ENCODE measurements around the gene PRKCE. TPM values are rescaled to one million over a fixed set of nuclear protein-coding genes. Genes with fewer than 3 reads are reported as not detected.

Gene PRKCE
- total RNA-seq, 2 donors from 2014 or later = 7.3 to 20.8 TPM

DNA sequence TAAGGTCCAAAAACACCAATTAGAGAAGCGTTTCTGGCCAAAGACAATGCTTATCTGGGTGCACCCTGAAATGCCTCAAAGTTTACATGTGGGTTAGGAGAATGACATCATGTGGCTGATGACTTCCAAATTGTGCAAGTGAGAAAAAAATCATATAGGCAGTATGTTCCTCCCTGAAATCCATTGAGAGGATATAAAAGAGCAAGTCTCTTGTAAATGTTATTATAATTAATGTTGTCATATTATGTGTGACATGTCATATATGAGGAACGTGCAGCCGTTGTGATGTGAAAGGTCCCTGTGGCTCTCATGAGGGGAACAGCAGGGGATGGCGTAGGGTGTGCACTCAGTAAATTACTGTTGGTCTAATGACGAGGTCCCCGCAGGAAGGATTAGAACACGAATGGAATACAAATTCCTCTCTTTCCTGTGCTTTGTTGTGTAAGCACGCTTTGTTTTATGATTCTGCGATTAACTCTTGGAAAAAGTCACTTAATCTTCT is 290.8 kb downstream of the PRKCE start:
- peaks cover 20% of the 10 kb centered on the region for H3K4me1 ChIP-seq
- WGBS, 2 donors = 83% methylated on average over 9 of the region's 9 CpGs
- intact Hi-C loops (cut with DNase I) = no loop called here

GRCh38 chr2:45943219-45944044 is 292.0 kb downstream of the PRKCE start:
- ATAC-seq (no peak), DNase-seq (no peak)
- H3K4me3 ChIP-seq = no peak overlapping the region
- peaks cover 12% of the 10 kb centered on the region for H3K4me1 ChIP-seq
- no peak overlapping the region for H3K27ac ChIP-seq
- intact Hi-C loops (cut with DNase I) = no loop called here
- 80 to 81% methylated on average over 14 of the region's 14 CpGs for WGBS, 2 donors
- H3K27me3 ChIP-seq = no peaks in the 10 kb centered on the region
- H3K36me3 ChIP-seq (replicated peaks in 1 of 2; ENCODE audit: insufficient read depth in 1 of 2, low read depth in 2 of 2) = no peaks in the 10 kb centered on the region
- TF ChIP-seq POLR2A (IDR thresholded peaks at IDR 0.05) = no peak
- TF ChIP-seq CTCF (IDR thresholded peaks at IDR 0.05) = no peak
- H3K9me3 ChIP-seq = no peaks in the 10 kb centered on the region

More for the DNA sequence above, 290.8 kb downstream of the PRKCE start:
- no peak for DNase-seq
- Histone ChIP-seq H3K9me3 (no peaks in the 10 kb centered on the region), H3K27ac (no peak overlapping the region), H3K36me3 (replicated peaks in 1 of 2; ENCODE audit: insufficient read depth in 1 of 2, low read depth in 2 of 2) (no peaks in the 10 kb centered on the region), H3K4me3 (no peak overlapping the region), H3K27me3 (no peaks in the 10 kb centered on the region)
- no peak for ATAC-seq
- TF ChIP-seq CTCF (IDR thresholded peaks at IDR 0.05) (no peak), POLR2A (IDR thresholded peaks at IDR 0.05) (no peak)

GRCh38 chr2:45944074-45944473 is 292.6 kb downstream of the PRKCE start:
- H3K9me3 ChIP-seq = no peaks in the 10 kb centered on the region
- TF ChIP-seq POLR2A (IDR thresholded peaks at IDR 0.05) (no peak), CTCF (IDR thresholded peaks at IDR 0.05) (no peak)
- intact Hi-C loops (cut with DNase I) = no loop called here
- no peaks in the 10 kb centered on the region for H3K36me3 ChIP-seq (replicated peaks in 1 of 2; ENCODE audit: insufficient read depth in 1 of 2, low read depth in 2 of 2)
- no peak for DNase-seq
- H3K27ac ChIP-seq = no peak overlapping the region
- ATAC-seq = no peak
- H3K4me1 ChIP-seq = peaks cover 6% of the 10 kb centered on the region
- WGBS, 2 donors = 79 to 86% methylated on average over 6 of the region's 6 CpGs
- H3K4me3 ChIP-seq = no peak overlapping the region
- no peaks in the 10 kb centered on the region for H3K27me3 ChIP-seq

DNA sequence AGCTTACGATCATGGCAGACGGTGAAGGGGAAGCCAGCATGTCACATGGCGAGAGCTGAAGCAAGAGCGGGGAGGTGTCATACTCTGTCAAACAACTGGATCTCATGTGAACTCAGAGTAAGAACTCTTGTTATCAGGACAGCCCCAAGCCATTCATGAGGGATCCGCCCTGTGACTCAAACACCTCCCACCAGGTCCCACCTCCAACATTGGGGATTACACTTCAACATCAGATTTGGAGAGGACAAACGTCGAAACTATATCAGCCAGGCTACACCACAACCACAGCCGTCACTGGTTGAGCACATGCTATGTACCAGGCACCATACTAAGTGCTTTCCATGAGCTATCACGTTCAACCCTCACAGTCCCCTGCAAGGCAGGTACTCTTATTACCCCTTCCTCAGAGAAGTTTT is 293.8 kb downstream of the PRKCE start:
- TF ChIP-seq POLR2A (IDR thresholded peaks at IDR 0.05) = no peak
- no peak for TF ChIP-seq CTCF (IDR thresholded peaks at IDR 0.05)
- WGBS, 2 donors = 89 to 96% methylated on average over 9 of the region's 9 CpGs
- Histone ChIP-seq H3K27me3 (no peaks in the 10 kb centered on the region), H3K4me1 (no peaks in the 10 kb centered on the region), H3K27ac (no peak overlapping the region), H3K4me3 (no peak overlapping the region), H3K9me3 (no peaks in the 10 kb centered on the region), H3K36me3 (replicated peaks in 1 of 2; ENCODE audit: insufficient read depth in 1 of 2, low read depth in 2 of 2) (no peaks in the 10 kb centered on the region)
- ATAC-seq = no peak
- intact Hi-C loops (cut with DNase I) = no loop called here
- DNase-seq = no peak

GRCh38 chr2:45946023-45946422 is 294.5 kb downstream of the PRKCE start:
- TF ChIP-seq POLR2A (IDR thresholded peaks at IDR 0.05) (no peak), CTCF (IDR thresholded peaks at IDR 0.05) (no peak)
- intact Hi-C loops (cut with DNase I) = no loop called here
- Histone ChIP-seq H3K36me3 (replicated peaks in 1 of 2; ENCODE audit: insufficient read depth in 1 of 2, low read depth in 2 of 2) (no peaks in the 10 kb centered on the region), H3K4me3 (no peak overlapping the region), H3K4me1 (no peaks in the 10 kb centered on the region), H3K9me3 (no peaks in the 10 kb centered on the region), H3K27ac (no peak overlapping the region), H3K27me3 (no peaks in the 10 kb centered on the region)
- ATAC-seq = peak; percentile 35
- DNase-seq = no peak
- 82 to 88% methylated on average over 3 of the region's 3 CpGs for WGBS, 2 donors

All from body of pancreas (tissue), 4 donors.